ENCODE results near the gene PLEKHM2. TPM values are rescaled to one million over a fixed set of nuclear protein-coding genes. Genes with fewer than 3 reads are reported as not detected.

The PLEKHM2 gene
- total and polyA plus RNA-seq, 3 experiments from 2014 or later, result 8.3 to 56.3 (median 55.8) TPM

- Mint-ChIP-seq H3K4me1 (no peaks in the 10 kb centered on the region), H3K4me3 (no peak overlapping the region), H3K27me3 (no peaks in the 10 kb centered on the region), H3K27ac (peak overlapping the region in 2 of 8 donors; percentile 73 to 74), H3K9me3 (no peaks in the 10 kb centered on the region), H3K36me3 (peaks cover 0 to 38% (median 0%) of the 10 kb centered on the region in 3 donors)
- no peak overlapping the region for H3K27ac ChIP-seq (ENCODE audit: low read depth, low read length)
- ChIA-PET CTCF (no interaction called here), POLR2A (no interaction called here)
- H3K4me1 ChIP-seq (ENCODE audit: insufficient read depth, low read length), result no peaks in the 10 kb centered on the region
- no peak overlapping the region for H3K4me3 ChIP-seq (ENCODE audit: low read length)
- H3K36me3 ChIP-seq (ENCODE audit: insufficient read depth, low read length), result peaks cover 4% of the 10 kb centered on the region
- no peaks in the 10 kb centered on the region for H3K27me3 ChIP-seq (ENCODE audit: insufficient read depth, low read length, poor library complexity, severe bottlenecking)
- DNase-seq, result no peak
- H3K9me3 ChIP-seq (ENCODE audit: low read length), result no peaks in the 10 kb centered on the region
These were observed 51.4 kb downstream of the PLEKHM2 start for GRCh38 chr1:15735304-15736037.

- peak within 1 kb of the TSS in 2 of 8 donors; percentile 73 to 83 for H3K27ac Mint-ChIP-seq
- H3K27me3 ChIP-seq (ENCODE audit: insufficient read depth, low read length, poor library complexity, severe bottlenecking), result no peaks in the 10 kb centered on the region
These were observed 52.1 kb downstream of the PLEKHM2 start, which contains the start of gene SLC25A34 for GRCh38 chr1:15736038-15736891. Gene SLC25A34, plus strand, starts transcription at chr1:15736258. Its CDS starts 228 bp downstream, at chr1:15736486.

GRCh38 chr1:15736892-15737261 lies 52.8 kb downstream of the PLEKHM2 start:
- H3K36me3 ChIP-seq (ENCODE audit: insufficient read depth, low read length), result no peaks in the 10 kb centered on the region
- peaks cover 5% of the 10 kb centered on the region for H3K4me1 ChIP-seq (ENCODE audit: insufficient read depth, low read length)
- no peak for DNase-seq
- H3K27me3 ChIP-seq (ENCODE audit: insufficient read depth, low read length, poor library complexity, severe bottlenecking), result no peaks in the 10 kb centered on the region
- no peak overlapping the region for H3K27ac ChIP-seq (ENCODE audit: low read depth, low read length)
- no peak overlapping the region for H3K4me3 Mint-ChIP-seq
- H3K4me3 ChIP-seq (ENCODE audit: low read length), result no peak overlapping the region
- no peaks in the 10 kb centered on the region for H3K9me3 Mint-ChIP-seq
- H3K9me3 ChIP-seq (ENCODE audit: low read length), result no peaks in the 10 kb centered on the region
- peak overlapping the region in 1 of 8 donors; percentile 83 for H3K27ac Mint-ChIP-seq
- H3K27me3 Mint-ChIP-seq, result no peaks in the 10 kb centered on the region
- ChIA-PET CTCF (interaction anchor here (1.2 kb wide), 1 partner anchor 25 kb away, joined by 4 read pairs; no protein-coding TSS in a partner anchor), POLR2A (no interaction called here)
- peaks cover 3 to 6% (median 6%) of the 10 kb centered on the region in 3 donors for H3K4me1 Mint-ChIP-seq
- peaks cover 0 to 28% (median 0%) of the 10 kb centered on the region in 3 donors for H3K36me3 Mint-ChIP-seq

More at GRCh38 chr1:15736038-15736891, 52.1 kb downstream of the PLEKHM2 start, which contains the start of gene SLC25A34:
- peaks cover 2% of the 10 kb centered on the region for H3K4me1 ChIP-seq (ENCODE audit: insufficient read depth, low read length)
- ChIA-PET CTCF (no interaction called here), POLR2A (no interaction called here)
- H3K4me3 ChIP-seq (ENCODE audit: low read length), result no peak within 1 kb of the TSS
- DNase-seq, result no peak
- H3K9me3 ChIP-seq (ENCODE audit: low read length), result no peaks in the 10 kb centered on the region
- peaks cover 2% of the 10 kb centered on the region for H3K36me3 ChIP-seq (ENCODE audit: insufficient read depth, low read length)
- no peaks in the 10 kb centered on the region for H3K27me3 Mint-ChIP-seq
- peaks cover under 1 to 3% (median 3%) of the 10 kb centered on the region in 3 donors for H3K4me1 Mint-ChIP-seq
- no peak within 1 kb of the TSS for H3K27ac ChIP-seq (ENCODE audit: low read depth, low read length)
- H3K4me3 Mint-ChIP-seq, result no peak within 1 kb of the TSS
- peaks cover 0 to 31% (median 0%) of the 10 kb centered on the region in 3 donors for H3K36me3 Mint-ChIP-seq
- no peaks in the 10 kb centered on the region for H3K9me3 Mint-ChIP-seq

- Histone ChIP-seq H3K4me3 (ENCODE audit: low read length) (no peak overlapping the region), H3K9me3 (ENCODE audit: low read length) (no peaks in the 10 kb centered on the region), H3K4me1 (ENCODE audit: insufficient read depth, low read length) (peaks cover 5% of the 10 kb centered on the region), H3K27me3 (ENCODE audit: insufficient read depth, low read length, poor library complexity, severe bottlenecking) (no peaks in the 10 kb centered on the region), H3K36me3 (ENCODE audit: insufficient read depth, low read length) (no peaks in the 10 kb centered on the region), H3K27ac (ENCODE audit: low read depth, low read length) (no peak overlapping the region)
- CTCF ChIA-PET, result interaction anchor here (0.6 to 1.9 kb wide), 4 partner anchors 8 to 146 kb away, joined by 3 to 4 read pairs (median 4); no protein-coding TSS in a partner anchor
- Mint-ChIP-seq H3K9me3 (no peaks in the 10 kb centered on the region), H3K27me3 (no peaks in the 10 kb centered on the region), H3K27ac (peak overlapping the region in 4 of 8 donors; percentile 3 to 83 (median 36)), H3K4me1 (peaks cover 3 to 6% (median 6%) of the 10 kb centered on the region in 3 donors), H3K36me3 (peaks cover 0 to 21% (median 0%) of the 10 kb centered on the region in 3 donors), H3K4me3 (no peak overlapping the region)
- DNase-seq, result no peak
- POLR2A ChIA-PET, result no interaction called here
These were observed 53.5 kb downstream of the PLEKHM2 start for GRCh38 chr1:15737324-15738319.

- DNase-seq, result no peak
- peak overlapping the region in 1 of 8 donors; percentile 54 for H3K27ac Mint-ChIP-seq
These were observed 54.4 kb downstream of the PLEKHM2 start for GRCh38 chr1:15738416-15739113.

GRCh38 chr1:15739259-15739658 lies 55.1 kb downstream of the PLEKHM2 start:
- no peak for DNase-seq
- Mint-ChIP-seq H3K27me3 (no peaks in the 10 kb centered on the region), H3K27ac (peak overlapping the region in 2 of 8 donors; percentile 42 to 90), H3K4me3 (no peak overlapping the region), H3K9me3 (no peaks in the 10 kb centered on the region), H3K36me3 (peaks cover 0 to 5% (median 0%) of the 10 kb centered on the region in 3 donors), H3K4me1 (peaks cover 3 to 6% (median 6%) of the 10 kb centered on the region in 3 donors)
- H3K4me1 ChIP-seq (ENCODE audit: insufficient read depth, low read length), result peaks cover 5% of the 10 kb centered on the region
- H3K4me3 ChIP-seq (ENCODE audit: low read length), result no peak overlapping the region
- ChIA-PET CTCF (interaction anchor here (1.9 kb wide), 1 partner anchor 18 kb away, joined by 4 read pairs; no protein-coding TSS in a partner anchor), POLR2A (no interaction called here)
- no peaks in the 10 kb centered on the region for H3K9me3 ChIP-seq (ENCODE audit: low read length)
- no peak overlapping the region for H3K27ac ChIP-seq (ENCODE audit: low read depth, low read length)
- H3K36me3 ChIP-seq (ENCODE audit: insufficient read depth, low read length), result no peaks in the 10 kb centered on the region
- no peaks in the 10 kb centered on the region for H3K27me3 ChIP-seq (ENCODE audit: insufficient read depth, low read length, poor library complexity, severe bottlenecking)

More at GRCh38 chr1:15738416-15739113, 54.4 kb downstream of the PLEKHM2 start:
- Mint-ChIP-seq H3K36me3 (peaks cover 0 to 11% (median 0%) of the 10 kb centered on the region in 3 donors), H3K27me3 (no peaks in the 10 kb centered on the region), H3K4me1 (peaks cover 3 to 6% (median 6%) of the 10 kb centered on the region in 3 donors), H3K4me3 (no peak overlapping the region), H3K9me3 (no peaks in the 10 kb centered on the region)
- Histone ChIP-seq H3K4me3 (ENCODE audit: low read length) (no peak overlapping the region), H3K9me3 (ENCODE audit: low read length) (no peaks in the 10 kb centered on the region), H3K27me3 (ENCODE audit: insufficient read depth, low read length, poor library complexity, severe bottlenecking) (no peaks in the 10 kb centered on the region), H3K4me1 (ENCODE audit: insufficient read depth, low read length) (peaks cover 5% of the 10 kb centered on the region), H3K27ac (ENCODE audit: low read depth, low read length) (no peak overlapping the region), H3K36me3 (ENCODE audit: insufficient read depth, low read length) (no peaks in the 10 kb centered on the region)
- ChIA-PET POLR2A (no interaction called here), CTCF (interaction anchor here (1.2 to 1.9 kb wide), 2 partner anchors 17 to 147 kb away, joined by 3 to 4 read pairs; no protein-coding TSS in a partner anchor)

- H3K9me3 Mint-ChIP-seq, result no peaks in the 10 kb centered on the region
- H3K4me1 ChIP-seq (ENCODE audit: insufficient read depth, low read length), result peaks cover 5% of the 10 kb centered on the region
- ChIA-PET CTCF (interaction anchor here (1.7 to 3.4 kb wide), 4 partner anchors 18 to 145 kb away, joined by 4 to 23 read pairs (median 6); no protein-coding TSS in a partner anchor), POLR2A (no interaction called here)
- no peaks in the 10 kb centered on the region for H3K27me3 ChIP-seq (ENCODE audit: insufficient read depth, low read length, poor library complexity, severe bottlenecking)
- no peak overlapping the region for H3K4me3 ChIP-seq (ENCODE audit: low read length)
- H3K36me3 Mint-ChIP-seq, result peaks cover 0 to under 1% (median 0%) of the 10 kb centered on the region in 3 donors
- H3K27ac Mint-ChIP-seq, result peak overlapping the region in 4 of 8 donors; percentile 42 to 90 (median 71)
- no peak overlapping the region for H3K4me3 Mint-ChIP-seq
- no peak overlapping the region for H3K27ac ChIP-seq (ENCODE audit: low read depth, low read length)
- no peaks in the 10 kb centered on the region for H3K27me3 Mint-ChIP-seq
- H3K9me3 ChIP-seq (ENCODE audit: low read length), result no peaks in the 10 kb centered on the region
- no peaks in the 10 kb centered on the region for H3K36me3 ChIP-seq (ENCODE audit: insufficient read depth, low read length)
- peaks cover 3 to 6% (median 6%) of the 10 kb centered on the region in 3 donors for H3K4me1 Mint-ChIP-seq
- DNase-seq, result no peak
These were observed 55.6 kb downstream of the PLEKHM2 start for GRCh38 chr1:15739745-15740144.
